ENCODE results near the gene PIP4K2A.

The PIP4K2A gene

GRCh38 chr10:22593636-22594198 is 120.7 kb downstream of the PIP4K2A start:
- H3K27ac ChIP-seq: no peak overlapping the region
- TF ChIP-seq, protein P1, sequence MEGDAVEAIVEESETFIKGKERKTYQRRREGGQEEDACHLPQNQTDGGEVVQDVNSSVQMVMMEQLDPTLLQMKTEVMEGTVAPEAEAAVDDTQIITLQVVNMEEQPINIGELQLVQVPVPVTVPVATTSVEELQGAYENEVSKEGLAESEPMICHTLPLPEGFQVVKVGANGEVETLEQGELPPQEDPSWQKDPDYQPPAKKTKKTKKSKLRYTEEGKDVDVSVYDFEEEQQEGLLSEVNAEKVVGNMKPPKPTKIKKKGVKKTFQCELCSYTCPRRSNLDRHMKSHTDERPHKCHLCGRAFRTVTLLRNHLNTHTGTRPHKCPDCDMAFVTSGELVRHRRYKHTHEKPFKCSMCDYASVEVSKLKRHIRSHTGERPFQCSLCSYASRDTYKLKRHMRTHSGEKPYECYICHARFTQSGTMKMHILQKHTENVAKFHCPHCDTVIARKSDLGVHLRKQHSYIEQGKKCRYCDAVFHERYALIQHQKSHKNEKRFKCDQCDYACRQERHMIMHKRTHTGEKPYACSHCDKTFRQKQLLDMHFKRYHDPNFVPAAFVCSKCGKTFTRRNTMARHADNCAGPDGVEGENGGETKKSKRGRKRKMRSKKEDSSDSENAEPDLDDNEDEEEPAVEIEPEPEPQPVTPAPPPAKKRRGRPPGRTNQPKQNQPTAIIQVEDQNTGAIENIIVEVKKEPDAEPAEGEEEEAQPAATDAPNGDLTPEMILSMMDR (conservative IDR thresholded peaks at IDR 0.05): no peak
- no peak for TF ChIP-seq ZFX (IDR thresholded peaks at IDR 0.05)

DNA sequence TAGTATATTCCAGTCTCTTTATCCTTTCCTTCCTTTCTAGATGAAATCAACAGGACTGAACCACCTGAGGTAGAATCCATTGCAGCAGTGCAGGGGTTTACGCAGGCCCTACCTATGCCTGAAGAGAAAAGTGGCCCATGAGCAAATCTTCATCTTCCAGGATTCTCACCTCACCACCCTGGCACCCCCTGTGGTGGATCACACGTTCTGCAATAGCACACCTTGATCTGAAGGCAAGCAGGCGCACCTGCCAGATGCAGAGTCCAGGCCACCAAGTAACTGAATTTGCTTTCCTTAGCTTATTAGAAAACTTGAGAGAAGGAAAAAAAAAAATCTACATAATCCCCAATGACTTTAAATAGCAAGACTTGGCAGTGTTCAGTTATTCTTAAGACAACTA is 121.4 kb downstream of the PIP4K2A start:
- TF ChIP-seq ZFX (IDR thresholded peaks at IDR 0.05): no peak
- TF ChIP-seq, protein P1 (conservative IDR thresholded peaks at IDR 0.05): no peak
- no peak overlapping the region for H3K27ac ChIP-seq

- TF ChIP-seq, protein P1 (conservative IDR thresholded peaks at IDR 0.05): no peak
- no peak for TF ChIP-seq ZFX (IDR thresholded peaks at IDR 0.05)
Measured at GRCh38 chr10:22589851-22590514, 124.4 kb downstream of the PIP4K2A start.

GRCh38 chr10:22588462-22588861 is 125.9 kb downstream of the PIP4K2A start:
- H3K27ac ChIP-seq: no peak overlapping the region
- no peak for TF ChIP-seq ZFX (IDR thresholded peaks at IDR 0.05)

More at GRCh38 chr10:22589851-22590514, 124.4 kb downstream of the PIP4K2A start:
- H3K27ac ChIP-seq: no peak overlapping the region

DNA sequence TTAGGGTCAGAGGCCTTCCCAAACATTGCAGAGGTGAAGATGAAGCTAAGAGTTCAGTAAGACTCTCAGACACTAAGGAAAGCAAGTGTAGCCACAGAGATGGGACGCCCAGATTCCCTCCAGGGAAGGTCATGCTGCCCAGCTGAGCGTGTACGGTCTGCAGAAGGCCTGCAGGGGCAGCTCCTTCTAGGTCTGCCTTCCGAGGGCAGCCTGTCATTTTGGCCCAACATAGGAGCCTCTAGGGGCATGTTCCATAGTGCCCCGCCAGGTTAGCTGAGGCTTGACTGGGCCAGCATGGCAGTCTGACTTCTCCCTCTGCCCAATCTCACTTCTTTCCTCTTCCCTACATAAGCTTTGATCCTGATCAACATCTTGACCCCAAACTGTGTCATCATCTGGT is 130.7 kb downstream of the PIP4K2A start:
- H3K27ac ChIP-seq: peak overlapping the region; percentile 18; the same call in 1 of the 2 replicates
- no peak for TF ChIP-seq ZFX (IDR thresholded peaks at IDR 0.05)
- TF ChIP-seq, protein P1 (conservative IDR thresholded peaks at IDR 0.05): no peak

- no peak overlapping the region for H3K27ac ChIP-seq
- no peak for TF ChIP-seq ZFX (IDR thresholded peaks at IDR 0.05)
Measured at GRCh38 chr10:22581461-22581860, 132.9 kb downstream of the PIP4K2A start.

GRCh38 chr10:22580711-22581110 is 133.7 kb downstream of the PIP4K2A start:
- no peak for TF ChIP-seq ZFX (IDR thresholded peaks at IDR 0.05)
- TF ChIP-seq, protein P1 (conservative IDR thresholded peaks at IDR 0.05): no peak
- H3K27ac ChIP-seq: no peak overlapping the region

GRCh38 chr10:22579826-22580225 is 134.6 kb downstream of the PIP4K2A start:
- no peak for TF ChIP-seq ZFX (IDR thresholded peaks at IDR 0.05)
- TF ChIP-seq, protein P1 (conservative IDR thresholded peaks at IDR 0.05): no peak

More at GRCh38 chr10:22579826-22580225, 134.6 kb downstream of the PIP4K2A start:
- no peak overlapping the region for H3K27ac ChIP-seq
